HepG2 (cell line): ENCODE data around the gene TPX2. TPM values are rescaled to one million over a fixed set of nuclear protein-coding genes. Genes with fewer than 3 reads are reported as not detected.
A peak's percentile ranks its signal among the peaks of the same experiment; 100 is the strongest.

Experiments
- ATRX ChIP-seq: sonication (generic); formaldehyde crosslinking; IDR thresholded peaks from 2 replicates; pipeline ENCODE4 v1.4.0; 2020; ENCODE audit warnings: missing genetic modification reagents, borderline replicate concordance
- ELF4 ChIP-seq: sonication (generic); formaldehyde crosslinking; IDR thresholded peaks from 2 replicates; pipeline ENCODE4 v1.5.0; 2020; ENCODE audit warnings: missing genetic modification reagents, mild to moderate bottlenecking, moderate library complexity, borderline replicate concordance
- FOXA1 ChIP-seq, 2 experiments: fragments of 450-650 bp in 1 of 2; sonication (generic) in 1 of 2; formaldehyde crosslinking in 1 of 2; IDR thresholded peaks; 2 replicates each; pipeline versions ENCODE4 v1.4.0 to v1.6.1; 2016 to 2020; ENCODE audit warnings: missing genetic modification reagents in 1 of 2
- MIER3 ChIP-seq: IDR thresholded peaks from 2 replicates; pipeline ENCODE4 v1.6.1; 2016; ENCODE audit warnings: missing compliant biosample characterization, borderline replicate concordance
- PATZ1 ChIP-seq: sonication (generic); formaldehyde crosslinking; IDR thresholded peaks from 2 replicates; pipeline ENCODE4 v1.4.0; 2020; ENCODE audit warnings: missing genetic modification reagents
- PRDM15 ChIP-seq: sonication (generic); formaldehyde crosslinking; IDR thresholded peaks from 2 replicates; pipeline ENCODE4 v1.4.0; 2020; ENCODE audit warnings: missing genetic modification reagents
- RFX5 ChIP-seq: IDR thresholded peaks from 2 replicates; pipeline ENCODE4 v1.6.1; 2011; ENCODE audit warnings: low read depth, low read length, improper control_type of control experiment
- SIN3A ChIP-seq: IDR thresholded peaks from 2 replicates; pipeline ENCODE4 v1.6.1; 2011; ENCODE audit warnings: low read depth, mild to moderate bottlenecking, control low read depth, low read length, borderline replicate concordance
- ZBTB3 ChIP-seq: sonication (generic); formaldehyde crosslinking; IDR thresholded peaks from 2 replicates; pipeline ENCODE4 v1.4.0; 2020; ENCODE audit warnings: low read depth, mild to moderate bottlenecking, moderate library complexity, missing genetic modification reagents, borderline replicate concordance
- ZFP90 ChIP-seq: sonication (generic); formaldehyde crosslinking; IDR thresholded peaks from 2 replicates; pipeline ENCODE4 v1.8.0; 2022; ENCODE audit warnings: missing genetic modification reagents, mild to moderate bottlenecking, inconsistent platforms, borderline replicate concordance
- ZNF124 ChIP-seq: sonication (generic); formaldehyde crosslinking; IDR thresholded peaks from 2 replicates; pipeline ENCODE4 v1.4.0; 2020; ENCODE audit warnings: missing genetic modification reagents
- ZNF282 ChIP-seq: fragments of 450-650 bp; IDR thresholded peaks from 2 replicates; pipeline ENCODE4 v1.6.1; 2018; ENCODE audit not compliant: partially characterized antibody
- ZNF34 ChIP-seq: sonication (generic); formaldehyde crosslinking; IDR thresholded peaks from 2 replicates; pipeline ENCODE4 v1.4.0; 2020; ENCODE audit warnings: mild to moderate bottlenecking, missing genetic modification reagents, borderline replicate concordance
- ZNF512 ChIP-seq: sonication (generic); formaldehyde crosslinking; IDR thresholded peaks from 2 replicates; pipeline ENCODE4 v1.4.0; 2020; ENCODE audit warnings: mild to moderate bottlenecking, missing genetic modification reagents
- ZNF574 ChIP-seq: sonication (generic); formaldehyde crosslinking; IDR thresholded peaks from 2 replicates; pipeline ENCODE4 v1.4.0; 2020; ENCODE audit warnings: missing genetic modification reagents
- ZNF616 ChIP-seq: sonication (generic); formaldehyde crosslinking; IDR thresholded peaks from 2 replicates; pipeline ENCODE4 v1.5.0; 2020; ENCODE audit warnings: low read depth, mild to moderate bottlenecking, missing genetic modification reagents
- ZNF792 ChIP-seq: IDR thresholded peaks from 2 replicates; pipeline ENCODE4 v1.6.1; 2016
- polyA plus RNA-seq, 8 experiments: library from polyadenylated mRNA; depleted of rRNA in 3 of 8; stranded (reverse) in 7 of 8; unstranded in 1 of 8; fragments of >200 nt; fragmentation: Illumina TruSeq in 4 of 8; extraction: Trizol in 4 of 8; gene quantifications; 2 replicates each; pipeline versions ENCODE4 v1.2.1 to v1.2.3, GENCODE V29; 2011 to 2016; ENCODE audit warnings: low read depth in 4 of 8, missing spikeins in 1 of 8, mixed read lengths in 1 of 8; ENCODE audit not compliant: insufficient read depth in 1 of 8
- total RNA-seq, 5 experiments: library from RNA; depleted of rRNA; stranded (reverse); fragments of >200 nt; fragmentation: Illumina TruSeq; extraction: Trizol; gene quantifications; 2 replicates each; pipeline ENCODE4 v1.2.3, GENCODE V29; 2016; ENCODE audit warnings: low read depth in 1 of 5
- TF ChIP-seq, protein P1 (sequence below): sonication (generic); IDR thresholded peaks from 2 replicates; pipeline ENCODE4 v1.6.1; 2016; ENCODE audit warnings: low read depth, borderline replicate concordance

The TPX2 gene
- total and polyA plus RNA-seq, 2 of the 13 experiments (the other 11 are each of a cell fraction or from before 2014, with no cell fraction given), result 34.3 to 124 TPM

- TF ChIP-seq, protein P1, sequence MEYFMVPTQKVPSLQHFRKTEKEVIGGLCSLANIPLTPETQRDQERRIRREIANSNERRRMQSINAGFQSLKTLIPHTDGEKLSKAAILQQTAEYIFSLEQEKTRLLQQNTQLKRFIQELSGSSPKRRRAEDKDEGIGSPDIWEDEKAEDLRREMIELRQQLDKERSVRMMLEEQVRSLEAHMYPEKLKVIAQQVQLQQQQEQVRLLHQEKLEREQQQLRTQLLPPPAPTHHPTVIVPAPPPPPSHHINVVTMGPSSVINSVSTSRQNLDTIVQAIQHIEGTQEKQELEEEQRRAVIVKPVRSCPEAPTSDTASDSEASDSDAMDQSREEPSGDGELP, result no peak
- TF ChIP-seq FOXA1 (IDR thresholded peaks at IDR 0.05) (no peak), FOXA1 (CRISPR knock-in tag; IDR thresholded peaks at IDR 0.05) (no peak), ZNF616 (CRISPR knock-in tag) (no peak), ZNF512 (CRISPR knock-in tag) (no peak), ZFP90 (no peak), ZNF34 (CRISPR knock-in tag) (no peak), PATZ1 (CRISPR knock-in tag) (no peak), PRDM15 (CRISPR knock-in tag) (no peak), ZNF282 (no peak), ZNF124 (CRISPR knock-in tag) (0 out of 2 replicates have a peak, but pooled peaks have one; percentile 18), MIER3 (0 out of 2 replicates have a peak, but pooled peaks have one; percentile 22), SIN3A (no peak), ELF4 (CRISPR knock-in tag) (no peak; the same call in 1 of the 2 replicates), ZNF574 (no peak), ZNF792 (no peak), RFX5 (no peak), ATRX (CRISPR knock-in tag) (no peak), ZBTB3 (CRISPR knock-in tag) (no peak)
These were observed 1.7 kb downstream of the TPX2 start (continued) for GRCh38 chr20:31740656-31741323.
